ENCODE measurements around the gene KIF21A. TPM values are rescaled to one million over a fixed set of nuclear protein-coding genes. Genes with fewer than 3 reads are reported as not detected.
A peak's percentile ranks its signal among the peaks of the same experiment; 100 is the strongest.

Gene KIF21A
- polyA plus RNA-seq, 1 of the 3 experiments (the other 2 are of a cell fraction), result 3.6 TPM

GRCh38 chr12:39395866-39396265 is 47.1 kb downstream of the KIF21A start (continued):
- no peak for TF ChIP-seq RXRA (IDR thresholded peaks at IDR 0.05; ENCODE audit: borderline replicate concordance, low read depth)
- TF ChIP-seq REST (IDR thresholded peaks at IDR 0.05; ENCODE audit: low read depth, low read length), result no peak
- TF ChIP-seq NRF1 (IDR thresholded peaks at IDR 0.05; ENCODE audit: low read depth, low read length), result no peak
- TF ChIP-seq USF1 (IDR thresholded peaks at IDR 0.05; ENCODE audit: borderline replicate concordance, low read depth), result no peak

- H4K20me1 ChIP-seq (ENCODE audit: insufficient read depth), result no peaks in the 10 kb centered on the region
- no peaks in the 10 kb centered on the region for H3K27me3 ChIP-seq (ENCODE audit: insufficient read depth)
- no peak overlapping the region for H3K9ac ChIP-seq
- no peak overlapping the region for H3K4me3 ChIP-seq (ENCODE audit: low read depth in 2 of 2, low read length in 1 of 2)
- H3K36me3 ChIP-seq (replicated peaks in 1 of 2; ENCODE audit: control insufficient read depth in 1 of 2, insufficient read depth in 2 of 2, low read length in 1 of 2), result no peaks in the 10 kb centered on the region
- ChIA-PET CTCF (interaction anchor here (0.8 to 1.8 kb wide), 7 partner anchors 10 to 69 kb away, joined by 3 to 6 read pairs (median 4); no protein-coding TSS in a partner anchor), POLR2A (interaction anchor here (1.4 kb wide), 1 partner anchor 50 kb away, joined by 6 read pairs; the partner anchor contains the start of gene KIF21A)
- H3F3A ChIP-seq (replicated peaks; ENCODE audit: insufficient read depth), result no peaks in the 10 kb centered on the region
- no peak overlapping the region for H2AFZ ChIP-seq (ENCODE audit: low read depth)
- H3K9me2 ChIP-seq, result no peaks in the 10 kb centered on the region
- no peak overlapping the region for H3K4me2 ChIP-seq
- peaks cover 0 to 56% of the 10 kb centered on the region in 2 experiments; a peak in 2 of 4 replicates for H3K4me1 ChIP-seq (ENCODE audit: control insufficient read depth in 1 of 2, insufficient read depth in 2 of 2, low read depth in 1 of 2, low read length in 1 of 2)
- 76% methylated on average over 5 of the region's 5 CpGs for WGBS (ENCODE audit: low lambda C conversion rate)
- no peak for DNase-seq
- H3K9me3 ChIP-seq, result no peaks in the 10 kb centered on the region
- TF ChIP-seq CHD2 (IDR thresholded peaks at IDR 0.05; ENCODE audit: low read length, partially characterized antibody) (peak; percentile 6), GATA2 (CRISPR knock-in tag; IDR thresholded peaks at IDR 0.05) (peak; percentile 12; the same call in 1 of the 2 replicates), GABPA (IDR thresholded peaks at IDR 0.05; ENCODE audit: low read depth) (no peak), RCOR1 (IDR thresholded peaks at IDR 0.05; ENCODE audit: low read length) (0 out of 2 replicates have a peak, but pooled peaks have one; percentile 4)
- H3K79me2 ChIP-seq (ENCODE audit: insufficient read depth), result no peaks in the 10 kb centered on the region
- H3K27ac ChIP-seq (ENCODE audit: low read depth in 2 of 2, low read length in 1 of 2), result peak overlapping the region in 1 of 2 experiments; percentile 96; a peak in 2 of 4 replicates
Measured at GRCh38 chr12:39393890-39394289, 49.0 kb downstream of the KIF21A start.

- Histone ChIP-seq H3F3A (replicated peaks; ENCODE audit: insufficient read depth) (no peaks in the 10 kb centered on the region), H3K9ac (no peak overlapping the region), H3K79me2 (ENCODE audit: insufficient read depth) (no peaks in the 10 kb centered on the region), H2AFZ (ENCODE audit: low read depth) (no peak overlapping the region), H3K27ac (ENCODE audit: low read depth in 2 of 2, low read length in 1 of 2) (peak overlapping the region in 1 of 2 experiments; percentile 96; a peak in 2 of 4 replicates), H3K9me2 (no peaks in the 10 kb centered on the region), H3K4me2 (no peak overlapping the region), H3K4me1 (ENCODE audit: control insufficient read depth in 1 of 2, insufficient read depth in 2 of 2, low read depth in 1 of 2, low read length in 1 of 2) (peaks cover 0 to 63% of the 10 kb centered on the region in 2 experiments; a peak in 2 of 4 replicates), H3K9me3 (no peaks in the 10 kb centered on the region), H3K36me3 (replicated peaks in 1 of 2; ENCODE audit: control insufficient read depth in 1 of 2, insufficient read depth in 2 of 2, low read length in 1 of 2) (no peaks in the 10 kb centered on the region), H3K27me3 (ENCODE audit: insufficient read depth) (no peaks in the 10 kb centered on the region), H3K4me3 (ENCODE audit: low read depth in 2 of 2, low read length in 1 of 2) (no peak overlapping the region), H4K20me1 (ENCODE audit: insufficient read depth) (no peaks in the 10 kb centered on the region)
- DNase-seq, result peak; percentile 18
- WGBS (ENCODE audit: low lambda C conversion rate), result 86% methylated on average over 2 of the region's 2 CpGs
- no peak for TF ChIP-seq TEAD4 (IDR thresholded peaks at IDR 0.05; ENCODE audit: borderline replicate concordance, insufficient read depth)
- TF ChIP-seq CHD2 (IDR thresholded peaks at IDR 0.05; ENCODE audit: low read length, partially characterized antibody), result peak; percentile 16
- TF ChIP-seq RCOR1 (IDR thresholded peaks at IDR 0.05; ENCODE audit: low read length), result peak; percentile 58; the same call in 1 of the 2 replicates
- TF ChIP-seq FOSL2 (IDR thresholded peaks at IDR 0.05; ENCODE audit: borderline replicate concordance, low read depth), result no peak
- TF ChIP-seq RAD21 (IDR thresholded peaks at IDR 0.05; ENCODE audit: low read length), result no peak
- TF ChIP-seq GATA2 (CRISPR knock-in tag; IDR thresholded peaks at IDR 0.05), result peak; percentile 39
- TF ChIP-seq EP300 (IDR thresholded peaks at IDR 0.05; ENCODE audit: borderline replicate concordance in 1 of 2, low read depth in 1 of 2, low read length in 1 of 2), result peak in 1 of 2 experiments; percentile 80; a peak in 2 of 4 replicates
- TF ChIP-seq EZH2phosphoT487 (IDR thresholded peaks at IDR 0.05; ENCODE audit: borderline replicate concordance, low read depth), result no peak
- POLR2A ChIA-PET, result interaction anchor here (1.4 kb wide), 1 partner anchor 50 kb away, joined by 6 read pairs; the partner anchor contains the start of gene KIF21A
- CTCF ChIA-PET, result interaction anchor here (1.2 to 1.8 kb wide), 3 partner anchors 9 to 49 kb away, joined by 4 to 6 read pairs (median 4); no protein-coding TSS in a partner anchor
Measured at GRCh38 chr12:39393179-39393578, 49.7 kb downstream of the KIF21A start.

All from SK-N-SH (cell line).